HepG2 (cell line): ENCODE measurements around the gene SERPINA3. TPM values are rescaled to one million over a fixed set of nuclear protein-coding genes. Genes with fewer than 3 reads are reported as not detected.

ENCODE experiments used
- NR1H2 ChIP-seq: sonication (generic); formaldehyde crosslinking; IDR thresholded peaks from 2 replicates; pipeline ENCODE4 v1.8.1; 2022; ENCODE audit warnings: low read depth, missing genetic modification reagents, borderline replicate concordance
- RBAK ChIP-seq: sonication (generic); formaldehyde crosslinking; IDR thresholded peaks from 2 replicates; pipeline ENCODE4 v1.5.1; 2020; ENCODE audit warnings: mild to moderate bottlenecking, missing genetic modification reagents
- SMAD3 ChIP-seq: sonication (generic); formaldehyde crosslinking; IDR thresholded peaks from 2 replicates; pipeline ENCODE4 v1.4.0; 2020; ENCODE audit warnings: missing genetic modification reagents
- ZNF256 ChIP-seq: sonication (generic); formaldehyde crosslinking; conservative IDR thresholded peaks from 2 replicates; pipeline ENCODE4 v1.4.0; 2020; ENCODE audit warnings: missing genetic modification reagents
- ZNF33B ChIP-seq: sonication (generic); formaldehyde crosslinking; IDR thresholded peaks from 2 replicates; pipeline ENCODE4 v1.5.1; 2020; ENCODE audit warnings: mild to moderate bottlenecking, missing genetic modification reagents
- polyA plus RNA-seq, 8 experiments: library from polyadenylated mRNA; depleted of rRNA in 3 of 8; stranded (reverse) in 7 of 8; unstranded in 1 of 8; fragments of >200 nt; fragmentation: Illumina TruSeq in 4 of 8; extraction: Trizol in 4 of 8; gene quantifications; 2 replicates each; pipeline versions ENCODE4 v1.2.1 to v1.2.3, GENCODE V29; 2011 to 2016; ENCODE audit warnings: low read depth in 4 of 8, missing spikeins in 1 of 8, mixed read lengths in 1 of 8; ENCODE audit not compliant: insufficient read depth in 1 of 8
- total RNA-seq, 5 experiments: library from RNA; depleted of rRNA; stranded (reverse); fragments of >200 nt; fragmentation: Illumina TruSeq; extraction: Trizol; gene quantifications; 2 replicates each; pipeline ENCODE4 v1.2.3, GENCODE V29; 2016; ENCODE audit warnings: low read depth in 1 of 5
- TF ChIP-seq, protein P1 (sequence below): sonication (generic); formaldehyde crosslinking; IDR thresholded peaks from 2 replicates; pipeline ENCODE4 v1.5.1; 2020; ENCODE audit warnings: mild to moderate bottlenecking, missing genetic modification reagents, moderate library complexity
- TF ChIP-seq, protein P2 (sequence below): sonication (generic); formaldehyde crosslinking; IDR thresholded peaks from 2 replicates; pipeline ENCODE4 v1.4.0; 2020; ENCODE audit warnings: missing genetic modification reagents, borderline replicate concordance
- TF ChIP-seq, protein P3 (sequence below): sonication (generic); formaldehyde crosslinking; IDR thresholded peaks from 2 replicates; pipeline ENCODE4; 2020; ENCODE audit warnings: missing genetic modification reagents, mild to moderate bottlenecking, borderline replicate concordance
- TF ChIP-seq, protein P4 (sequence below): sonication (generic); formaldehyde crosslinking; IDR thresholded peaks from 2 replicates; pipeline ENCODE4 v1.5.0; 2020; ENCODE audit warnings: mild to moderate bottlenecking, missing genetic modification reagents
- TF ChIP-seq, protein P5 (sequence below): sonication (generic); formaldehyde crosslinking; IDR thresholded peaks from 2 replicates; pipeline ENCODE4 v1.5.0; 2020; ENCODE audit warnings: mild to moderate bottlenecking, missing genetic modification reagents, moderate library complexity
- TF ChIP-seq, protein P6 (sequence below): sonication (generic); formaldehyde crosslinking; IDR thresholded peaks from 2 replicates; pipeline ENCODE4 v1.8.1; 2023; ENCODE audit warnings: mild to moderate bottlenecking, moderate library complexity, missing genetic modification reagents

Gene SERPINA3
- total and polyA plus RNA-seq, 2 of the 13 experiments (the other 11 are each of a cell fraction or from before 2014, with no cell fraction given): 825 to 2,200 TPM

DNA sequence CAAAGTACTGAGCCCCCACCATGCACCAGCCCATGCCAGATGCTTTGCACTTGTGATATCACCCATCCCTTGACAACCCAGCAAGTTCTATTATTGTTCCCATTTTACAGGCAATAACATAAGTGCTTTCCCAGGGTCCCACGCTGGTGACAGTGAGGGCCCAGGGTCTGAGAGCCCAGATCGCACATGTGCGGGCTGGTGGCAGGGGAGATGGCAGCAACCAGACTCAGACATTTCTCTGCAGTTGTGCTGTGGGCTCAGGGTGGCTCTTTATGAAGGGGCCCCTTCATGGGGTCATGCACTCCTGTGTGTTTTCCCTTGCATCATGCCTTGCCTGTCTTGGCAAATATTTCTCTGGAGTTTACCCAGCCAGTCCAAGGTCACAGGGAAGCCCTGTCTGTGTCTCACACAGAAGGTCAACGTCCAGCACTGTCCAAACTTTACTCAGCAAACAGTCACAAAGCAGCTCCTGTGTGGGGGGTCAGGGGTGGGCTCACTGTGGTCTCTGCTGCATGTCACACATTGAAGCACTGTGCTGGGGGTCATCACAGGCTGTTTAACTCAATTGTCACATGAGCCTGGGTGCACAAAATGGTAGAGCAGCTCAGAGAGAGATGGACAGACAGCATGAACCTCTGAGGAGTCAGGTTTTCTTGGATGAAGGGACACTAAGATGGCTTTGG lies 18.3 kb upstream of the SERPINA3 start (continued):
- TF ChIP-seq, protein P1, sequence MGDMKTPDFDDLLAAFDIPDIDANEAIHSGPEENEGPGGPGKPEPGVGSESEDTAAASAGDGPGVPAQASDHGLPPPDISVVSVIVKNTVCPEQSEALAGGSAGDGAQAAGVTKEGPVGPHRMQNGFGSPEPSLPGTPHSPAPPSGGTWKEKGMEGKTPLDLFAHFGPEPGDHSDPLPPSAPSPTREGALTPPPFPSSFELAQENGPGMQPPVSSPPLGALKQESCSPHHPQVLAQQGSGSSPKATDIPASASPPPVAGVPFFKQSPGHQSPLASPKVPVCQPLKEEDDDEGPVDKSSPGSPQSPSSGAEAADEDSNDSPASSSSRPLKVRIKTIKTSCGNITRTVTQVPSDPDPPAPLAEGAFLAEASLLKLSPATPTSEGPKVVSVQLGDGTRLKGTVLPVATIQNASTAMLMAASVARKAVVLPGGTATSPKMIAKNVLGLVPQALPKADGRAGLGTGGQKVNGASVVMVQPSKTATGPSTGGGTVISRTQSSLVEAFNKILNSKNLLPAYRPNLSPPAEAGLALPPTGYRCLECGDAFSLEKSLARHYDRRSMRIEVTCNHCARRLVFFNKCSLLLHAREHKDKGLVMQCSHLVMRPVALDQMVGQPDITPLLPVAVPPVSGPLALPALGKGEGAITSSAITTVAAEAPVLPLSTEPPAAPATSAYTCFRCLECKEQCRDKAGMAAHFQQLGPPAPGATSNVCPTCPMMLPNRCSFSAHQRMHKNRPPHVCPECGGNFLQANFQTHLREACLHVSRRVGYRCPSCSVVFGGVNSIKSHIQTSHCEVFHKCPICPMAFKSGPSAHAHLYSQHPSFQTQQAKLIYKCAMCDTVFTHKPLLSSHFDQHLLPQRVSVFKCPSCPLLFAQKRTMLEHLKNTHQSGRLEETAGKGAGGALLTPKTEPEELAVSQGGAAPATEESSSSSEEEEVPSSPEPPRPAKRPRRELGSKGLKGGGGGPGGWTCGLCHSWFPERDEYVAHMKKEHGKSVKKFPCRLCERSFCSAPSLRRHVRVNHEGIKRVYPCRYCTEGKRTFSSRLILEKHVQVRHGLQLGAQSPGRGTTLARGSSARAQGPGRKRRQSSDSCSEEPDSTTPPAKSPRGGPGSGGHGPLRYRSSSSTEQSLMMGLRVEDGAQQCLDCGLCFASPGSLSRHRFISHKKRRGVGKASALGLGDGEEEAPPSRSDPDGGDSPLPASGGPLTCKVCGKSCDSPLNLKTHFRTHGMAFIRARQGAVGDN (CRISPR knock-in tag): peak; percentile 95
- TF ChIP-seq, protein P2, sequence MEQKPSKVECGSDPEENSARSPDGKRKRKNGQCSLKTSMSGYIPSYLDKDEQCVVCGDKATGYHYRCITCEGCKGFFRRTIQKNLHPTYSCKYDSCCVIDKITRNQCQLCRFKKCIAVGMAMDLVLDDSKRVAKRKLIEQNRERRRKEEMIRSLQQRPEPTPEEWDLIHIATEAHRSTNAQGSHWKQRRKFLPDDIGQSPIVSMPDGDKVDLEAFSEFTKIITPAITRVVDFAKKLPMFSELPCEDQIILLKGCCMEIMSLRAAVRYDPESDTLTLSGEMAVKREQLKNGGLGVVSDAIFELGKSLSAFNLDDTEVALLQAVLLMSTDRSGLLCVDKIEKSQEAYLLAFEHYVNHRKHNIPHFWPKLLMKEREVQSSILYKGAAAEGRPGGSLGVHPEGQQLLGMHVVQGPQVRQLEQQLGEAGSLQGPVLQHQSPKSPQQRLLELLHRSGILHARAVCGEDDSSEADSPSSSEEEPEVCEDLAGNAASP (CRISPR knock-in tag): peak; percentile 99
- TF ChIP-seq NR1H2 (CRISPR knock-in tag): peak; percentile 98
- TF ChIP-seq, protein P3, sequence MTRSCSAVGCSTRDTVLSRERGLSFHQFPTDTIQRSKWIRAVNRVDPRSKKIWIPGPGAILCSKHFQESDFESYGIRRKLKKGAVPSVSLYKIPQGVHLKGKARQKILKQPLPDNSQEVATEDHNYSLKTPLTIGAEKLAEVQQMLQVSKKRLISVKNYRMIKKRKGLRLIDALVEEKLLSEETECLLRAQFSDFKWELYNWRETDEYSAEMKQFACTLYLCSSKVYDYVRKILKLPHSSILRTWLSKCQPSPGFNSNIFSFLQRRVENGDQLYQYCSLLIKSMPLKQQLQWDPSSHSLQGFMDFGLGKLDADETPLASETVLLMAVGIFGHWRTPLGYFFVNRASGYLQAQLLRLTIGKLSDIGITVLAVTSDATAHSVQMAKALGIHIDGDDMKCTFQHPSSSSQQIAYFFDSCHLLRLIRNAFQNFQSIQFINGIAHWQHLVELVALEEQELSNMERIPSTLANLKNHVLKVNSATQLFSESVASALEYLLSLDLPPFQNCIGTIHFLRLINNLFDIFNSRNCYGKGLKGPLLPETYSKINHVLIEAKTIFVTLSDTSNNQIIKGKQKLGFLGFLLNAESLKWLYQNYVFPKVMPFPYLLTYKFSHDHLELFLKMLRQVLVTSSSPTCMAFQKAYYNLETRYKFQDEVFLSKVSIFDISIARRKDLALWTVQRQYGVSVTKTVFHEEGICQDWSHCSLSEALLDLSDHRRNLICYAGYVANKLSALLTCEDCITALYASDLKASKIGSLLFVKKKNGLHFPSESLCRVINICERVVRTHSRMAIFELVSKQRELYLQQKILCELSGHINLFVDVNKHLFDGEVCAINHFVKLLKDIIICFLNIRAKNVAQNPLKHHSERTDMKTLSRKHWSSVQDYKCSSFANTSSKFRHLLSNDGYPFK (CRISPR knock-in tag): peak; percentile 95
- peak; percentile 49 for TF ChIP-seq ZNF33B (CRISPR knock-in tag)
- TF ChIP-seq, protein P4, sequence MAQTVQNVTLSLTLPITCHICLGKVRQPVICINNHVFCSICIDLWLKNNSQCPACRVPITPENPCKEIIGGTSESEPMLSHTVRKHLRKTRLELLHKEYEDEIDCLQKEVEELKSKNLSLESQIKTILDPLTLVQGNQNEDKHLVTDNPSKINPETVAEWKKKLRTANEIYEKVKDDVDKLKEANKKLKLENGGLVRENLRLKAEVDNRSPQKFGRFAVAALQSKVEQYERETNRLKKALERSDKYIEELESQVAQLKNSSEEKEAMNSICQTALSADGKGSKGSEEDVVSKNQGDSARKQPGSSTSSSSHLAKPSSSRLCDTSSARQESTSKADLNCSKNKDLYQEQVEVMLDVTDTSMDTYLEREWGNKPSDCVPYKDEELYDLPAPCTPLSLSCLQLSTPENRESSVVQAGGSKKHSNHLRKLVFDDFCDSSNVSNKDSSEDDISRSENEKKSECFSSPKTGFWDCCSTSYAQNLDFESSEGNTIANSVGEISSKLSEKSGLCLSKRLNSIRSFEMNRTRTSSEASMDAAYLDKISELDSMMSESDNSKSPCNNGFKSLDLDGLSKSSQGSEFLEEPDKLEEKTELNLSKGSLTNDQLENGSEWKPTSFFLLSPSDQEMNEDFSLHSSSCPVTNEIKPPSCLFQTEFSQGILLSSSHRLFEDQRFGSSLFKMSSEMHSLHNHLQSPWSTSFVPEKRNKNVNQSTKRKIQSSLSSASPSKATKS: peak; percentile 82; the same call in 1 of the 2 replicates
- TF ChIP-seq ZNF256 (CRISPR knock-in tag): peak; percentile 64; the same call in 1 of the 2 replicates
- TF ChIP-seq RBAK (CRISPR knock-in tag): 0 out of 2 replicates have a peak, but pooled peaks have one; percentile 61
- TF ChIP-seq, protein P5, sequence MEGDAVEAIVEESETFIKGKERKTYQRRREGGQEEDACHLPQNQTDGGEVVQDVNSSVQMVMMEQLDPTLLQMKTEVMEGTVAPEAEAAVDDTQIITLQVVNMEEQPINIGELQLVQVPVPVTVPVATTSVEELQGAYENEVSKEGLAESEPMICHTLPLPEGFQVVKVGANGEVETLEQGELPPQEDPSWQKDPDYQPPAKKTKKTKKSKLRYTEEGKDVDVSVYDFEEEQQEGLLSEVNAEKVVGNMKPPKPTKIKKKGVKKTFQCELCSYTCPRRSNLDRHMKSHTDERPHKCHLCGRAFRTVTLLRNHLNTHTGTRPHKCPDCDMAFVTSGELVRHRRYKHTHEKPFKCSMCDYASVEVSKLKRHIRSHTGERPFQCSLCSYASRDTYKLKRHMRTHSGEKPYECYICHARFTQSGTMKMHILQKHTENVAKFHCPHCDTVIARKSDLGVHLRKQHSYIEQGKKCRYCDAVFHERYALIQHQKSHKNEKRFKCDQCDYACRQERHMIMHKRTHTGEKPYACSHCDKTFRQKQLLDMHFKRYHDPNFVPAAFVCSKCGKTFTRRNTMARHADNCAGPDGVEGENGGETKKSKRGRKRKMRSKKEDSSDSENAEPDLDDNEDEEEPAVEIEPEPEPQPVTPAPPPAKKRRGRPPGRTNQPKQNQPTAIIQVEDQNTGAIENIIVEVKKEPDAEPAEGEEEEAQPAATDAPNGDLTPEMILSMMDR: peak; percentile 35
- TF ChIP-seq SMAD3: peak; percentile 99
- TF ChIP-seq, protein P6, sequence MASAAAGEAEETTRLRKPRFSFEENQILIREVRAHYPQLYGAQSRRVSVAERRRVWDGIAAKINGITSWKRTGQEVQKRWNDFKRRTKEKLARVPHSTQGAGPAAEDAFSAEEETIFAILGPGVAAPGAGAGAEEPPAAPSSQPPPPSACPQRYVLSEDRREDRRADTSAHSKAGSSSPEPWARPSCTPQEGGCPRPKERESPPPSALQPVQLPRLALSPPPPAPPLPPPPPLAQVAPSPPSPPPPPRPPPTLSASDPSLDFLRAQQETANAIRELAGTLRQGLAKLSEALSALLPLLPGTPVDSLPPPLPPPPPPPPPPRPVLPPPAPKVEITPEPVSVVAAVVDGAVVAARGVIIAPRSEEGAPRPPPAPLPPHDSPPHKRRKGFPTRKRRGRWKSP (CRISPR knock-in tag): peak; percentile 84
